ENCODE data around the gene JMJD6. TPM values are rescaled to one million over a fixed set of nuclear protein-coding genes. Genes with fewer than 3 reads are reported as not detected.

JMJD6 gene
- total RNA-seq, 1 experiment from 2014 or later, result 28.9 TPM

DNA sequence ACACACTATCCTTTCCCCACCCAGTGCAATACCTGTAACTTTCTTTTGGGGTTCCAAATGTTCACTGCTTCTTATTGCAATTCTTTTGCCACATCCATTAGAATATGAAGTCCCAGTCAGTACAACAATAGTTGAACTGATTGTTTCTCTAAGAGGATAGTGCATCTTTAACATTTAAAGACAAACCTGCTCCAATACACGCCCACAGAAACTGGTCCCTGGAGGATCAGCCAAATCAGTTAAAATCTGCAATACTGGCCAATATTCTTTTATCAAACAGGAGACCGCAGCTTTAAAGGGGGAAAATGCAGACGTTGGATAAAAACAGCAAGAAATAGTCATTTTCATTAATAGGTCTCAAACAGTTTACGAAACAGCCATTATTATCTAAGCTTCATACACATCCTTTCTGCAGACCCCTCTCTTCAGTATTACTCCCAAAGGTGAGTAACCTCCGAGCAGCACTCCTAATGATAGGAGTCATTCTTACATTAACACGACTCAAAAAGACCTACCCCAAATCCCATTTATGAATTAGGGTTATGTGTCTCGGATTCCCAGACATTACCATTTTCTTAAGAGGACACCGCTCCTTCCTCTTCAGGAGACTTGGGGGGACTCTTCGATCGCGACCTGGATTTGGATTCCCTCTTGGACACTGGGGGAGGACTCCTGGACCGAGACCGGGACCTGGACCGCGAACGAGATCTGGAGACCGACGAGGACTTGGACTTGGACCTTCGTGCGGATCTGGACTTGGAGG is 9.4 kb upstream of the JMJD6 start:
- Histone ChIP-seq H3K4ac (ENCODE audit: low read depth, low read length) (no peak overlapping the region), H4K91ac (ENCODE audit: insufficient read length, low read depth, low read length) (no peak overlapping the region), H2BK12ac (ENCODE audit: insufficient read length, low read depth, low read length) (peak overlapping the region; percentile 68), H2BK5ac (ENCODE audit: insufficient read length, low read length) (no peak overlapping the region), H3K4me2 (ENCODE audit: insufficient read depth, insufficient read length, low read length) (peak overlapping the region; percentile 71), H2AFZ (ENCODE audit: low read length) (no peak overlapping the region), H3K4me1 (ENCODE audit: insufficient read depth, low read length) (no peaks in the 10 kb centered on the region), H3K79me1 (ENCODE audit: insufficient read depth, low read depth, low read length, poor library complexity, severe bottlenecking) (no peaks in the 10 kb centered on the region), H4K20me1 (ENCODE audit: control insufficient read depth, insufficient read depth, insufficient read length) (no peaks in the 10 kb centered on the region), H3K18ac (ENCODE audit: insufficient read length, low read depth, low read length) (peak overlapping the region; percentile 86), H3K56ac (ENCODE audit: insufficient read length, low read depth, low read length) (no peak overlapping the region), H3K79me2 (ENCODE audit: insufficient read depth, low read length) (peaks cover 17% of the 10 kb centered on the region; the same call in 1 of the 2 replicates), H4K5ac (ENCODE audit: insufficient read length, low read depth, low read length) (peak overlapping the region; percentile 37), H3K23ac (ENCODE audit: insufficient read length, low read depth, low read length) (peak overlapping the region; percentile 20), H2BK15ac (ENCODE audit: low read depth, low read length) (no peak overlapping the region), H2BK20ac (ENCODE audit: low read depth, low read length, poor library complexity, severe bottlenecking) (no peak overlapping the region), H3K23me2 (ENCODE audit: insufficient read length, low read depth, low read length, poor library complexity, severe bottlenecking) (no peaks in the 10 kb centered on the region), H3K27ac (ENCODE audit: insufficient read length, low read depth, low read length) (peak overlapping the region; percentile 34), H3K27me3 (ENCODE audit: insufficient read depth, low read length) (no peaks in the 10 kb centered on the region), H3K9ac (ENCODE audit: extremely low read depth, insufficient read length, low read length) (peak overlapping the region; percentile 96), H4K8ac (replicated peaks; ENCODE audit: insufficient read length, low read depth, low read length) (no peak overlapping the region), H3K14ac (ENCODE audit: insufficient read depth, low read length) (peak overlapping the region; percentile 98), H2AK5ac (ENCODE audit: insufficient read length, low read length) (no peak overlapping the region), H3T11ph (ENCODE audit: low read length) (no peak overlapping the region), H3K9me3 (ENCODE audit: control insufficient read depth, low read depth, low read length) (no peaks in the 10 kb centered on the region), H2BK120ac (ENCODE audit: low read depth, low read length, poor library complexity, severe bottlenecking) (no peak overlapping the region)
- H3K9me3 Mint-ChIP-seq, result peaks cover 3 to 7% of the 10 kb centered on the region in 2 experiments; a peak in 2 of 5 replicates
- peaks cover 33 to 53% (median 39%) of the 10 kb centered on the region in 3 experiments for H3K36me3 Mint-ChIP-seq (ENCODE audit: insufficient read depth in 1 of 3, low read depth in 3 of 3)
- H3K27ac Mint-ChIP-seq, result peak overlapping the region; percentile 98 to 99 (median 98)
- H3K4me1 Mint-ChIP-seq, result peaks cover 29 to 34% of the 10 kb centered on the region in 2 experiments
- DNase-seq, result no peak
- H3K4me3 Mint-ChIP-seq, result peak overlapping the region; percentile 99 to 100
- WGBS (ENCODE audit: extremely low coverage, insufficient read length, low lambda C conversion rate), result no CpG with 5 or more reads among the region's 20 CpGs
- no peak for TF ChIP-seq CTCF (conservative IDR thresholded peaks at IDR 0.05)
- peaks cover 2% of the 10 kb centered on the region for H3K27me3 Mint-ChIP-seq (ENCODE audit: low read depth)

Data from H9 (cell line).